Measurements from ENCODE around the gene LINC01488.

LINC01488 gene

DNA sequence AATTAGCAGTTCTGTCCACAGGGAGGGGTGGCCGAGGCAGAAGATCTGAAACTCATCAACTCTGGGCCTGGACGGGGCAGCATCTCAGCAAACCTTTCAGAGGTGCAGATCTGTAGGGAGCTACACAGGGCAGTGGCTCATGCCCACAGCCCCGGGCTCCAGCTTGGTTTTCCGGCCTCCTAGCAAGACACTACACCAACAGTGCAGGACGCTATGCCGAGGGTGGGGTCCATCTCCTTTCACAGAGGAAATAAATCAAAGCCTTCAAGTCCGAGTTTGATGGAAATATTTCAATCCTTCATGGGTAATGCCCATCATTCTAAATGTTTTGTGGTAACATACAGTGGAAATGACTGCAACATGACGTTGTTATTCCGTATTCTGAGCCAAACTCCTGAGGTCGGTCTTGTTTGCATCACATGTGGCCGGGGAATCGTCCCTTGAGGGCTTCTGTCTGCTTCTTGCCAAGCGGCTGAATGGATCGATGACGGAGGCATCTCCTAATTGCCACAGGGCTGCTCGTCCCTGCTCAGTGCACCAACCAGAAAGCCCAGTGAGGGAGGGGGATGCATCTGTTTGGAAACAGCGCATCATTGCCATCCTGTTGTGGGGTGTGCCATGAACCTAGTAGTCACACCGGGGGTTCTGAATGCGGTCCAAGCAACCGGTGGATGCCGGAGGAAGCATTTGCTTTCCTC, 30.0 kb downstream of the LINC01488 start:
- no peak for DNase-seq

- no peak for DNase-seq
Observed at GRCh38 chr11:69512136-69512535, 30.7 kb downstream of the LINC01488 start.

- DNase-seq: no peak
Observed at GRCh38 chr11:69512790-69513189, 31.3 kb downstream of the LINC01488 start.

DNA sequence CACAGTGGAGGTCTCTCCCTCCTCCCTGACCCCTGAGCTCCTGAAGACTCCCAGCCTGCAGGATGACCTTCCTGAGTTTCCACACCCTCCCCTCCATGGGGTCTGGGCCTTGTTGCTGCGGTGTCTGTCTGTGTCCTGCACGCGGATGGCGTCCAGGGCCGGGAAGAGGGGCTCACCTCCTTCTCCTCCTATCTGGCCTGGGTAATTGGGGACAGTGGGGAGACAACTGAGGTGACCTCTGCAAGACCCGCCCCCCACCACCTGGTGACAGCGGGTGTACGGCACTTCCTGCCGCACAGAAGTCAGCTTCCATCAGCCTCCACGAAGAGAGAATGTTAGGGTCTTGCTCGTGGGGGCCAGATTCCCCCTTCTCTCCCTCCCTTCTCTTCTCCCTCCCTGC, 31.7 kb downstream of the LINC01488 start:
- DNase-seq: no peak

DNA sequence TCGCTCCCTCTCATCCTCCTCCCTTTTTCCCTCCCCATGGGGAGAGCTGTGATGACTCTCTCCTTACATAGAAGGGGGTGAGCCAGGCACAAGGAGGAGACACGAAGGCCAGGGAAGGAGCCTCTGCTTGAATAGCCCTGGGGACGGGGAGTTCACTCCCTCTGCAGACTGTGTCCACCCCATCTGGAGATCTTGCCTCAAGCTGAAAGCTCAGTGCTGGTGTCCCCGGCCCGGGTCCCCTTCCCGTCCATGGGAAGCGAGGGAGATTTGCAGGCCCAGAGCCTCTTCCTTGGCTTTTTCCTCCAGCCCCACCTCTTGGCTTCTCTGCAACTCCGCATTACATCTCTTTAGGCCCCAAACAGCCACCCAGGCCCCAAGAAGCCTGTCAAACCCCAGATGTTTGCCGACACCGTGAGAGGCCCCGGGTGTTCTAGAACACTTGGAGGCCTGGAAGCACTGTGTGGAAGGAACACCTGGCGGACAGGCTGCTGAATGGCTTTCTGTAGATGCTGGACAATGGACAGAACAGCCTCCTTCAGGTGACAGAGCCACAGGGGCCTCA, 32.3 kb downstream of the LINC01488 start:
- no peak for DNase-seq

DNA sequence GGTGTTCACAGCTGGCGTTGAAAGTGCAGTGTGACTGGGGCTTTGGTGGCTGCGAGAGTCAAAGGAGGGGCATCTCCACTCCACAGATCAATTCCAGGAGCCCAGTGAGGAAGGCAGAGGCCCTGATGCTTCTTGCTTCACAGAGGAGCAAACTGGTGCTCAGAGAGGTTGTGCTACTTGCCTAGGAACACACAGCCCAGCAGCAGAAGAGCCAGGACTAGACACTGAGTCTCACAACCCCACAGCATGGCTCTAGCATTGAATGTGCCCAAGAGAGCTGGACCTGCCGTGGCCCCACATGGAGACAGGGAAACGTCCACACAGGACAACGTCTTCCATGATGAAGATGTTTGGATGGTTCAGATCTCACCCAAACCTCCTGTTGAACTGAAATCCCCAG, 33.3 kb downstream of the LINC01488 start:
- no peak for DNase-seq

DNA sequence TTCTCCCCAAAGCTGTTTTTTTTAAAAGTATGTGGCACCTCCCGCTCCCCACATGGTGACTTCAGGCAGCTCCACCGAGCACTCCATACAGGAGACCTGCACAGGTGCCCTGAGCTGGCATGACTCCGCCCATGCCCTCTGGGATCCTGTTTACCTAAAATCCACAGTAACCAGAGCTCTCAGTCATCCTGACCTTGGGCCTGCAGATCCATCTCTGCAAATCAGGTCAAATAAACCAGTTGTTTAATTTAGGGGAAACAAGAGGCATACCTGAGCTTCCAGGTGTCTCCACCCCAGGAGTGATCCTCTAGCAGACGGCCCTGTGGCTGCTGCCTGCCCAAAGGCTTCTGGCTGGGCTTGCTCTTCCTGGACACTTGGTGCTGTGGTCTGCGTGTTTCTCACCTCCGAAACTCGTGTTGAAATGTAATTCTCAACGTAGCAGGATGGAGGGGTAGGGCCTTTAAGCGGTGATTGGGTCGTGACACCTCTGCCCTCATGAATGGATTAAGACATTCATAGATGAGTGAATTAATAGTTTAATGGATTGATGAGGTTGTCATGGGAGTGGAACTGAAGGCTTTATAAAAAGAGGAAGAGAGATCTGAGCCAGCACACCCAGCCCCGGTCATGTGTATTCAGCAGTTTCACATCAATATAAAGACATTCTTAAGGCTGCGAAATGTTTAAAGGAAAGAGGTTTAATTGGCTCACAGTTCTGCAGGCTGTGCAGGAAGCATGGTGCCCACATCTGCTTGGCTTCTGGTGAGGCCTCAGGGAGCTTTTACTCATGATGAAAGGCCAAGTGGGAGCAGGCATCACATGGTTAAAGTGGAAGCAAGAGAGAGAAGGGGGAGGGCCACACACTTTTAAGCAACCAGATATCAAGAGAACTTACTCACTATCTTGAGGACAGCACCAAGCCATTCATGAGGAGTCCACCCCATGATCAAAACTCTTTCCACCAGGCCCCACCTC, 34.1 kb downstream of the LINC01488 start:
- DNase-seq: peak; percentile 56 to 63

DNA sequence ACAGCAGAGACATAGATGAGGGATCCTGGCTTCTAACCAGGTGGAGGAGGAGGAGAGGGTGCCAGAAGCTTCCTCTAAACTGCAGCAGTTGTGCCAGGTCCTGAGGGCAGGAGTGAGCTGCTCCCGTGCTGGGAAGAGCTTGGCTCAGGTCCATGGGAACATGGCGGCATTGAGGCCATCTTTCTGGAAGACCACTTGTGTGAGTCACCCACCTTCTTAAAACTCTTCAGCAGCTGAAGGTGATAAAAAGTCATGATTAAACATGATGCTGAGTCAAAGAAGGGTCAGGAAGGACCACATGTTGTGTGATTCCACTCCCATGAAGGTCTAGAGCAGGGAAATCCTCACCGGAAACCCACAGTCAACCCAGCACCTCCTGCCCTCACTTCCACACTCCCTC, 35.1 kb downstream of the LINC01488 start:
- no peak for DNase-seq

GRCh38 chr11:69518081-69518950, 36.9 kb downstream of the LINC01488 start:
- no peak for DNase-seq

DNA sequence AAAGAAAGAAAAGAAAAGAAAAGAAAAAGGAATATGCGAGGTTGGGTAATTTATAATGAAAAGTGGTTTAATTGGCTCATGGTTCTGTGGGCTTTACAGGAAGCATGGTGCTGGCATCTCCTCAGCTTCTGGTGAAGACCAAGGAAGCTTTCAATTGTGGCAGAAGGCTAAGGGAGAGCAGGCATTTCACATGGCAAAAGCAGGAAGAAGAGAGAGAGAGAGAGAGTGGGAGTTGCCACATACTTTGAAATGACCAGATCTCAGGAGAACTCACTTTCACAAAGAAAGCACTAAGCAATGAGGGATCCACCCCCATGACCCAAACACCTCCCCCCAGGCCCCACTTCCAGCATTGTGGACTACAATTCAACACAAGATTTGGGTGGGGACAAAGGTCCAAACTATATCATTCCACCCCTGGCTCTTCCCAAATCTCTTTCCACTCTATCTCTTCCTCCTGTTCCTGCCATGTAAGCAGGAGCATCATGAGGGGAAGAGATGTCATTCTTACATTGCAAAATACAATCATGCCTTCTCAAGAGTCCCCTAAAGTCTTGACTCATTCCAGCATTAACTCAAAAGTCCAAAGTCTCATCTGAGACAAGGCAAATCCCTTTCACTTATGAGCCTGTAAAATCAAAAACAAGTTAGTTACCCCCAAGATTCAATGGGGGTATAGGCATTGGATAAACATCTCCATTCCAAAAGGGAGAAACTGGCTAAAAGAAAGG, 38.9 kb downstream of the LINC01488 start:
- DNase-seq: peak in 1 of 2 donors; percentile 6

DNA sequence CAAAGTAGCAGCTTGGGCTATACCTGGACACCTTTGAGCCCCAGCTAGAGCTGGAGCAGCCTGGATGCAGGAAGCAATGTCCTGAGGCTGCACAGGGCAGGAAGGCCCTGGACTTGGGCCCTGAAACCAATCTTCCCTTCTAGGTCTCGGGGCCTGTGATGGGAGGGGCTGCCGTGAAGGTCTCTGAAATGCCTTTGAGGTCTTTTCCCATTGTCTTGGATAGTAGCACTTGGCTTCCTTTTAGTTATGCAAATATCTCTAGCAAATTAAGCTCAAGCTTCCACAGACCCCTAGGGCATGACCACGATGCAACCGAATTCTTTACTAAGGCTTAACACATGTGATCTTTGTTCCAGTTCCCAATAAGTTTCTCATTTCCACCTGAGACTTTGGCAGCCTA, 40.0 kb downstream of the LINC01488 start:
- no peak for DNase-seq

DNA sequence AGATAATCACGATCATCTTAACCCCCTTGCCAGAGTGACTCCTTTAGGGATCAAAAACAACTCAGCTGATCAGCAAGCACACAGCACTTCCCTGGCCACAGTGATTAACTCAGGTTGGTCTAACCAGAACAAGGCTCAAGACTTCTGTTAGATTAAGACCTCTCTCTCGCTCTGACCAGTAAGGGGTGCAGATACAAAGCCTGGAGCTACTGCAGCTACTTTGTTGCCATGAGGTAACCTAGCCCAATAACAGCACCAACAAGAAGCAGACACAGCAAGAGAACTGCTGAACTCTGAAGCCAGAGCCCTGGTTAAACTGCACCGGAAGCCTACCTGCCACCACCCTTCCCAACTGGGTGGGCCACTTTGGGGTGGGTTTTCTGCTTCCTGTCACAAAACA, 42.0 kb downstream of the LINC01488 start:
- DNase-seq: no peak

- no peak for DNase-seq
Observed at GRCh38 chr11:69524291-69524882, 42.9 kb downstream of the LINC01488 start.

GRCh38 chr11:69524991-69525411, 43.5 kb downstream of the LINC01488 start:
- no peak for DNase-seq

- no peak for DNase-seq
Observed at GRCh38 chr11:69525516-69526452, 44.3 kb downstream of the LINC01488 start.

DNA sequence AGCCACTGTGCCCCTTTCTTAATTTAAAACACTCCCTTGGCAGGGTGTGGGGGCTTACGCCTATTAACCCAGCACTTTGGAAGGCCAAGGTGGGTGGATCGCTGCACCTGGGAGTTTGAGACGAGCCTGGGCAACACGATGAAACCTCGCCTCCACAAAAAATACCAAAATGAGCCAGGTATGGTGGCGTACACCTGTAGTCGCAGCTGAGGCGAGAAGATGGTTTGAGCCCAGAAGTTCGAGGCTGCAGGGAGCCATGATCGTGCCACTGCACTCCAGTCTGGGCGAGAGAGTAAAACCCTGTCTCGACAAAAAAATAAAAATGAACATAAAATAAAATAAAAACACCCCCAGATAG, 45.0 kb downstream of the LINC01488 start:
- DNase-seq: no peak

DNA sequence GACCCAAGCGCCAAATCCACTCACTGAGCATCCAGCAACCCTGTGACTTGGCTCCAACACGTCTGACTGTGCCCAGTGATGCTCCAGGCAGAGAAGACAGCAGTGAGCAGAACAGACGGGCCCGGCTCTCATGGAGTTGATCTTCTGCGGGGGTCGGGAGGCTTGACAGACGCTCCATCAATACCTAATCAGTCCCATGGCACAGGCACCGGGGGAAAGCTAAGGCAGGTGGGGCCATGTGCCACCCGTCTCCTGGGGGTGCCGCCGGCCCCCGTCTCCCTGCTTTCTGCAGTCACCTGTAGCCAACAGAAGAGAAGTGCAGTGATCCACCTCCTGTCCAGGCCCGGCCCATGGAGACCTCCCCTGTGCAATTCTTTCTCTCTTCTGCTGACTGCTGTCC, 47.5 kb downstream of the LINC01488 start:
- DNase-seq: no peak

GRCh38 chr11:69530278-69531070, 49.0 kb downstream of the LINC01488 start:
- peak; percentile 51 to 70 for DNase-seq

DNA sequence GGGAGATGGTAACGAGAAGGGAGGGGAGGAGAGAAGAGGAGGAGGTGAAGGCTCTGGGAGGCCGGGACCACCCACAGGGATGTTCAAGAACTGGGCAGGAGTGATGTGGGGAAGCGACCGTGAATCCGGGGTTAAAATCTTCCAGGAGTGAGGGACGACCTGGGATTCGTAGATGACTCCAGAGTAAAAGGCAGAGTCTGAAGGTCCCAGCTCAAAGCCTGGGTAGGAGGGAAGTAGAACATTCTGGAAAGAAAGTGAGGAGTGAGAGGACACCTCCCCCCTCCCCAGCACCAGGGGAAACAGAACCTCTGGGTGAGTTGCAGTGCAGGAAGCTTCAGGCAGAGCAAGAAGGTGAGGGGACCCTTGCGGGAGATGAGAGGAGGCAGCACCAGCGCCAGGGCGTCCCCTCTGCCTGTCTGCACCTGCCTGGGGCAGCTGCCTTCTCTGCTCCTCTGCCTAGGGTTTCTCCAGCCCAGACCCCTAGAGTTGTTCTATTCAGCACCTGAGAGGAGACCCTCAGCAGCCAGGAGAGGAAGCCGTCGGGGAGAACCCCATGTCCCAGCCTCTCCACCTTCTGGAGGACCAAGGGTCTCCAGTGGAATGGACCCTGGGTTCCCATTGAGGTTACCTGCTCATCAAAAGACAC, 49.7 kb downstream of the LINC01488 start:
- DNase-seq: no peak
